RWPE2 (cell line): ENCODE results near the gene VENTX.

ENCODE experiments used
- ATAC-seq: fragments of 200-7000 bp; cut with Tn5 transposase; 3 replicates; pipeline ENCODE4 v1.9.1; 2021; ENCODE audit warnings: low read depth
- DNase-seq: peaks from one replicate; pipeline ENCODE4 v3.0.0-alpha.2; 2020; ENCODE audit warnings: low spot score
- H3K27ac ChIP-seq: fragments of 450-650 bp; 2 replicates; pipeline ENCODE4 v1.5.1; 2017; ENCODE audit warnings: mild to moderate bottlenecking; ENCODE audit not compliant: poor library complexity, severe bottlenecking
- H3K27me3 ChIP-seq: fragments of 250-450 bp; sonication (Bioruptor Pico); 2 replicates; pipeline ENCODE4 v1.5.1; 2021; ENCODE audit warnings: mild to moderate bottlenecking, moderate library complexity; ENCODE audit not compliant: insufficient read depth, poor library complexity, severe bottlenecking
- H3K36me3 ChIP-seq: fragments of 250-450 bp; sonication (Bioruptor Pico); 2 replicates; pipeline ENCODE4 v1.5.1; 2020; ENCODE audit warnings: low read depth, mild to moderate bottlenecking, moderate library complexity
- H3K4me1 ChIP-seq: fragments of 250-450 bp; sonication (Bioruptor Pico); 2 replicates; pipeline ENCODE4 v1.5.1; 2021; ENCODE audit warnings: mild to moderate bottlenecking, moderate library complexity; ENCODE audit not compliant: insufficient read depth, poor library complexity, severe bottlenecking
- H3K4me3 ChIP-seq: fragments of 250-450 bp; sonication (Bioruptor Pico); 2 replicates; pipeline ENCODE4 v1.5.1; 2021; ENCODE audit warnings: mild to moderate bottlenecking, moderate library complexity; ENCODE audit not compliant: severe bottlenecking
- H3K9me3 ChIP-seq: fragments of 250-450 bp; sonication (Bioruptor Pico); 2 replicates; pipeline ENCODE4 v1.5.1; 2021; ENCODE audit warnings: mild to moderate bottlenecking, moderate library complexity; ENCODE audit not compliant: severe bottlenecking
- CTCF ChIP-seq: fragments of 450-650 bp; IDR thresholded peaks from one replicate; pipeline ENCODE4 v1.5.1; 2017; ENCODE audit warnings: mild to moderate bottlenecking, moderate library complexity; ENCODE audit not compliant: poor library complexity, severe bottlenecking

VENTX gene

GRCh38 chr10:133201151-133201947, 36.3 kb upstream of the VENTX start:
- Histone ChIP-seq H3K4me1 (no peaks in the 10 kb centered on the region), H3K9me3 (no peaks in the 10 kb centered on the region), H3K4me3 (no peak overlapping the region), H3K27me3 (no peaks in the 10 kb centered on the region), H3K36me3 (no peaks in the 10 kb centered on the region), H3K27ac (no peak overlapping the region)
- DNase-seq (no peak), ATAC-seq (no peak)
- no peak for TF ChIP-seq CTCF

GRCh38 chr10:133201948-133202725, 35.5 kb upstream of the VENTX start:
- H3K9me3 ChIP-seq, result no peaks in the 10 kb centered on the region
- no peak for TF ChIP-seq CTCF
- H3K27ac ChIP-seq, result no peak overlapping the region
- no peaks in the 10 kb centered on the region for H3K36me3 ChIP-seq
- no peaks in the 10 kb centered on the region for H3K4me1 ChIP-seq
- no peak overlapping the region for H3K4me3 ChIP-seq
- H3K27me3 ChIP-seq, result no peaks in the 10 kb centered on the region
- no peak for ATAC-seq
- DNase-seq, result no peak

- no peaks in the 10 kb centered on the region for H3K27me3 ChIP-seq
- H3K36me3 ChIP-seq, result no peaks in the 10 kb centered on the region
- ATAC-seq, result no peak
These were observed 34.6 kb upstream of the VENTX start for GRCh38 chr10:133202778-133203651.

GRCh38 chr10:133203652-133204195, 33.9 kb upstream of the VENTX start:
- H3K4me1 ChIP-seq, result no peaks in the 10 kb centered on the region
- no peaks in the 10 kb centered on the region for H3K27me3 ChIP-seq
- no peak for TF ChIP-seq CTCF
- no peak overlapping the region for H3K27ac ChIP-seq
- no peaks in the 10 kb centered on the region for H3K36me3 ChIP-seq
- H3K4me3 ChIP-seq, result no peak overlapping the region
- DNase-seq (no peak), ATAC-seq (no peak)
- no peaks in the 10 kb centered on the region for H3K9me3 ChIP-seq

More at GRCh38 chr10:133202778-133203651, 34.6 kb upstream of the VENTX start:
- TF ChIP-seq CTCF, result no peak
- Histone ChIP-seq H3K9me3 (no peaks in the 10 kb centered on the region), H3K27ac (no peak overlapping the region), H3K4me3 (no peak overlapping the region), H3K4me1 (no peaks in the 10 kb centered on the region)
- DNase-seq, result no peak
